GM23338 (cell line): ENCODE results near the gene GRM5. TPM values are rescaled to one million over a fixed set of nuclear protein-coding genes. Genes with fewer than 3 reads are reported as not detected.
"Not testable (repeated sequence)": the region's sequence is repeated elsewhere in the genome, so short reads cannot be mapped to it uniquely, and the experiment has no call there.

Experiments used
- ATAC-seq: fragments of 200-7000 bp; cut with Tn5 transposase; 3 replicates; pipeline ENCODE4 v1.9.1; 2020
- DNase-seq: peaks from one replicate; pipeline ENCODE4 v3.0.0-alpha.2; 2015; ENCODE audit warnings: low spot score
- H2AFZ ChIP-seq: fragments of 200-600 bp; sonication (generic); 2 replicates; pipeline ENCODE4 v1.8.0; 2016; ENCODE audit warnings: antibody characterized with exemption, mild to moderate bottlenecking, moderate library complexity
- H3F3A ChIP-seq: fragments of 200-600 bp; sonication (generic); replicated peaks from 2 replicates; pipeline ENCODE4 v1.8.0; 2017; ENCODE audit warnings: antibody characterized with exemption, mixed run types, low read depth
- H3K27ac ChIP-seq: fragments of 200-600 bp; sonication (generic); 2 replicates; pipeline ENCODE4 v1.6.1; 2016; ENCODE audit warnings: low read depth
- H3K27me3 ChIP-seq: fragments of 200-600 bp; sonication (generic); 2 replicates; pipeline ENCODE4 v1.8.0; 2016; ENCODE audit warnings: mild to moderate bottlenecking, mixed run types, moderate library complexity; ENCODE audit not compliant: insufficient read depth
- H3K36me3 ChIP-seq: fragments of 200-600 bp; sonication (generic); 2 replicates; pipeline ENCODE4 v1.8.0; 2016; ENCODE audit warnings: mild to moderate bottlenecking; ENCODE audit not compliant: insufficient read depth
- H3K4me1 ChIP-seq: fragments of 200-600 bp; sonication (generic); 2 replicates; pipeline ENCODE4 v1.8.0; 2016; ENCODE audit warnings: mild to moderate bottlenecking, moderate library complexity; ENCODE audit not compliant: insufficient read depth
- H3K4me2 ChIP-seq: fragments of 200-600 bp; sonication (generic); 2 replicates; pipeline ENCODE4 v1.7.1; 2017; ENCODE audit warnings: mixed run types
- H3K4me3 ChIP-seq: fragments of 200-600 bp; sonication (generic); 2 replicates; pipeline ENCODE4 v1.6.1; 2016; ENCODE audit warnings: mixed run types
- H3K79me2 ChIP-seq: fragments of 200-600 bp; sonication (generic); replicated peaks from 2 replicates; pipeline ENCODE4 v1.8.0; 2017; ENCODE audit warnings: mild to moderate bottlenecking; ENCODE audit not compliant: insufficient read depth
- H3K9me2 ChIP-seq: fragments of 200-600 bp; sonication (generic); 2 replicates; pipeline ENCODE4 v1.8.0; 2017; ENCODE audit not compliant: insufficient read depth
- H4K20me1 ChIP-seq: fragments of 200-600 bp; sonication (generic); replicated peaks from 2 replicates; pipeline ENCODE4 v1.8.0; 2017; ENCODE audit warnings: mild to moderate bottlenecking; ENCODE audit not compliant: insufficient read depth
- H3K27ac Mint-ChIP-seq: 2 replicates; pipeline ENCODE4 v1.8.0; 2020; ENCODE audit warnings: inconsistent platforms, mild to moderate bottlenecking, moderate library complexity, mixed read lengths
- H3K27me3 Mint-ChIP-seq: 3 replicates; pipeline ENCODE4 v1.8.0; 2022; ENCODE audit warnings: low read depth, mild to moderate bottlenecking, moderate library complexity, mixed read lengths, inconsistent platforms; ENCODE audit not compliant: insufficient read depth, poor library complexity
- H3K36me3 Mint-ChIP-seq: 3 replicates; pipeline ENCODE4 v1.8.0; 2021; ENCODE audit warnings: low read depth, mild to moderate bottlenecking, inconsistent platforms, moderate library complexity, mixed read lengths
- H3K4me1 Mint-ChIP-seq: 3 replicates; pipeline ENCODE4 v1.8.0; 2020; ENCODE audit warnings: mild to moderate bottlenecking, inconsistent platforms, mixed read lengths
- H3K4me3 Mint-ChIP-seq: 3 replicates; pipeline ENCODE4 v1.8.0; 2021; ENCODE audit warnings: moderate library complexity, mild to moderate bottlenecking, inconsistent platforms, mixed read lengths
- H3K9me3 Mint-ChIP-seq: 3 replicates; pipeline ENCODE4 v1.8.0; 2020; ENCODE audit warnings: moderate library complexity, mild to moderate bottlenecking, inconsistent platforms, mixed read lengths
- NANOG ChIP-seq: IDR thresholded peaks from 2 replicates; pipeline ENCODE4 v1.6.1; 2016; ENCODE audit warnings: antibody characterized with exemption, borderline replicate concordance
- ZNF114 ChIP-seq: fragments of 250-450 bp; sonication (Bioruptor Pico); IDR thresholded peaks from 2 replicates; pipeline ENCODE4 v1.5.0; 2020; ENCODE audit warnings: mild to moderate bottlenecking, moderate library complexity
- polyA plus RNA-seq: library from polyadenylated mRNA; unstranded; fragments of >200 nt; fragmentation: Nextera tagmentation; extraction: Ambion mirVana; gene quantifications from 2 replicates; pipeline ENCODE4 v1.2.1, GENCODE V29; 2016
- total RNA-seq: library from RNA; depleted of rRNA; stranded (reverse); fragments of >200 nt; shearing (Covaris generic); gene quantifications from 2 replicates; pipeline ENCODE4 v1.2.3, GENCODE V29; 2014

GRM5 gene
- total and polyA plus RNA-seq, 2 experiments from 2014 or later: 0.23 to 0.45 TPM

DNA sequence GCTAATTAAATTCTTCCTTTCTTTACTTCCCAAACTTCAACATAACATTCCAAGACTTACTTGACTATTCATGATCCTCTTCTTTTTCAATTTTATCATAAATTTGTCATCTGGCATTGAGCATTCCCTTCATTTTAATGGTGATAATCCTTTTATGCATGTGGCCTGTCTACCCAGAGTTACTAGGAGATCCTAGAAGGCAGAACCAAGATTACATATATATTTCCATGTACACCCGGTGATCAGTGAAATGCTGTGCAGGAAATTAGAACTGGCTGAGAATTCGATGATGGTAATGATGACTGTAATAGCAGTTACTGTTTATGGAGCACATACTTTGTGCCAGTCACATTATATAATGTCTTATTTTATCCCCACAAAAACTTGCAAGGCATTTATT is 104.2 kb downstream of the GRM5 start:
- H3K36me3 Mint-ChIP-seq, H3K36me3 ChIP-seq, H3F3A ChIP-seq, H3K27ac Mint-ChIP-seq, H3K9me3 Mint-ChIP-seq, H3K4me1 ChIP-seq, H3K79me2 ChIP-seq, H3K4me3 Mint-ChIP-seq, H3K27ac ChIP-seq, H3K9me2 ChIP-seq, H2AFZ ChIP-seq, H3K4me3 ChIP-seq, DNase-seq, H3K4me2 ChIP-seq, H3K27me3 ChIP-seq, H3K27me3 Mint-ChIP-seq, H4K20me1 ChIP-seq, ATAC-seq, H3K4me1 Mint-ChIP-seq: not testable (repeated sequence)

DNA sequence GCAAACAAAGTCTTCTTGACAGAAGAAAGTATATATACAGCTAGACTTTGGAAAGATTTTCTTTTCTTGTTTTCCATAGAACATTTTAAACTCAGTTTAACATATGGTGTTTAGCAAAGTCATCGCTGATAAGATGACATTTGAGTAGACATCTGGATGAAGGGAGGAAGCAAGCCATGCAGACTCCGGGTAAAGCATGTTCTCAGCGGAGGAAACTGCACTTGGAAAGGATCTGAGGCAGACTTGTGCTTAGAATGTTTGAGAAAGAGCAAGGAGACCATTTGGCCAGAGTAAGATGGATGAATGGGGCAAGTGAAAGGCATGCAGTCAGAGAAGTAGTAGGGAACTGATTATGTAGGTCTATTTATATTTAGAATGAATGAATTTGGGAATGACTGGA is 105.9 kb downstream of the GRM5 start:
- H3K27me3 Mint-ChIP-seq, DNase-seq: not testable (repeated sequence)

DNA sequence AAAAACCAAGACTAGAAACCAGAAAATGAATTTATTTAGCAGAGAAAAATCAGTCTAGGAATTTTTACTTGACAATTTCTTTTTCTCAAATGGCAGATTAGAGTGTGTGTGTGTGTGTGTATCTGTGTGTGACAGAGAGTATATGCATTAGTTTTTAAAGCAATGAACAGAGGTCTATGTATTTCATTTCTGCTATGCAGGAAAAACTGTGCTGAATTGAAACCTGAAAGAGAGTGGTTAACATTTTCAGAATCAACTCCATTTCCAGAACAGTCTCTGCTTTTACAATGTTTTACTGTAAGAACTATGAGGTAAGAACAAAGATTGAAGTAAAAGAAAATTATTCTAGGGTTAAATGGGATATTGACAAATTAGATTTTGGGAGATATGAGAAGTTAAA is 114.8 kb downstream of the GRM5 start:
- no peaks in the 10 kb centered on the region for H3K27me3 Mint-ChIP-seq
- Histone ChIP-seq H3F3A (no peaks in the 10 kb centered on the region), H3K79me2 (no peaks in the 10 kb centered on the region), H4K20me1 (no peaks in the 10 kb centered on the region), H3K4me3 (no peak overlapping the region), H3K27ac (no peak overlapping the region), H2AFZ (no peak overlapping the region), H3K27me3 (no peaks in the 10 kb centered on the region), H3K9me2 (no peaks in the 10 kb centered on the region), H3K4me1 (0 out of 2 replicates have a peak, but pooled peaks cover 3% of the 10 kb centered on the region), H3K36me3 (no peaks in the 10 kb centered on the region), H3K4me2 (no peak overlapping the region)
- no peak overlapping the region for H3K4me3 Mint-ChIP-seq
- TF ChIP-seq ZNF114 (CRISPR knock-in tag) (no peak), NANOG (no peak)
- H3K9me3 Mint-ChIP-seq: no peaks in the 10 kb centered on the region
- ATAC-seq: no peak
- no peak overlapping the region for H3K27ac Mint-ChIP-seq
- H3K4me1 Mint-ChIP-seq: peaks cover 9% of the 10 kb centered on the region; the same call in 2 of the 3 replicates
- H3K36me3 Mint-ChIP-seq: no peaks in the 10 kb centered on the region
- no peak for DNase-seq

More for the DNA sequence above, 105.9 kb downstream of the GRM5 start:
- H3K9me3 Mint-ChIP-seq, ATAC-seq, H3K4me1 Mint-ChIP-seq, H4K20me1 ChIP-seq, H2AFZ ChIP-seq, H3K4me2 ChIP-seq, H3K27me3 ChIP-seq, H3K79me2 ChIP-seq, H3K9me2 ChIP-seq, H3K36me3 Mint-ChIP-seq, H3F3A ChIP-seq, H3K4me3 ChIP-seq, H3K4me3 Mint-ChIP-seq, H3K4me1 ChIP-seq, H3K27ac ChIP-seq, H3K36me3 ChIP-seq: not testable (repeated sequence)
- peak overlapping the region; percentile 14; the same call in 1 of the 2 replicates for H3K27ac Mint-ChIP-seq

DNA sequence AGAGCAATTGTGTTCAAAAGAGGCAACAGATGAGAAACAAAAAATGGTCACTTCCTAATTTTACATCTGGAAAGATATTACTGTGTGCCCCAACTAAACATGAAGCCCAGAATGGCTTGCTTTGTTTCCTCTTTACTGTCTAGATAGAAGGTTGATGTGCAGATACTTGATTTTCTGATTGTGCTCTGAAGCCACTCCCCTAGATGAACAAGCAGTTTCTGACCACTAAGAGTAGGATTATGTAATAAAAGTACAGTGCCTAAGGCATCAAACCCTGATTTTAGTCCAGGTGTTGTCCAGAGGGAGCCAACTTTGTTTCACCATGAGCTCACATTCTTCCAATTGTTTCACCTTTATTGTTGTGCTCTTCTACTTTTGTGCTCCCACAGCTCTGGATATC is 116.9 kb downstream of the GRM5 start:
- not testable (repeated sequence) for H3K4me1 Mint-ChIP-seq, H3K4me3 Mint-ChIP-seq, H3K79me2 ChIP-seq, H3K9me3 Mint-ChIP-seq, H2AFZ ChIP-seq, H3K27me3 ChIP-seq, H3K9me2 ChIP-seq, H3K27me3 Mint-ChIP-seq, H3K36me3 ChIP-seq, H3K4me3 ChIP-seq, H3K27ac ChIP-seq, ATAC-seq, H3K4me1 ChIP-seq, DNase-seq, H3K36me3 Mint-ChIP-seq, H3K27ac Mint-ChIP-seq, H3F3A ChIP-seq, H4K20me1 ChIP-seq, H3K4me2 ChIP-seq

DNA sequence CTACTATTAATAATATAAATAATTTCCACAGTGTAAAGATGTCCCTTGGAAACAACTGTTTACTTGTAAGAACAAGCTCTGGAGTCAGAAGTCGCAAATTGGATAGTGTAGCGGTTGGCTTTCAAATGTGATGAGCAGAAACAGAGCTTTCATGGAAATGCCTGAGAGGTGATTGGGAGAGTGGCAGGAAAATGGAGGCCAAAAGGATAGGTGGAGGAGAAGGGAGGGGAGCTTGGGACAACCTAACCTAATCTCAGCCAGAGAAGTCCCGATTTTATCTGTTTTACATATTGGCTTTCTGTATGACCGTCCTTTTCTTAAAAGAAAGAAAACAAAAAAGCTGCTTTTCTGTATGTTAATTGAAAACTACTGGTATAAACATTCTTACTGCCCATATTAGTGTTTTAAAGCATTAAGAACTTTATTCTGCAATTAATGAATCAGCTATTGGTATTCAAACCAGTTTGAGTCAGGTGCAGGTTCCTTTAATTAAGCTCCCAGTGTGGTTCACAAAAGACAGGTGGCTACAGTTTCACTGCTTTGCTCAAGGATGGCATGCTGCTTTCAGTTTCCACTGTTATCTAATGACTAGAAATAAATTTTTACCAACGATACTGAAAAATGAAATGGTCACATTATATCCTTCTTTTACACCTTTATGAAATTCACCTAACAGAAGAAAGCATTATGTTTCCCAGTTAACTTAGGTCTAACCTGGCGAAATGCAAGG is 117.8 kb downstream of the GRM5 start:
- H3K36me3 ChIP-seq, H3K4me1 Mint-ChIP-seq, H3F3A ChIP-seq, H3K9me2 ChIP-seq, H3K4me3 Mint-ChIP-seq, H3K4me1 ChIP-seq, H3K27ac ChIP-seq, H3K27me3 Mint-ChIP-seq, H3K79me2 ChIP-seq, H3K4me3 ChIP-seq, H3K9me3 Mint-ChIP-seq, H2AFZ ChIP-seq, H4K20me1 ChIP-seq, H3K36me3 Mint-ChIP-seq, H3K27me3 ChIP-seq, H3K4me2 ChIP-seq: not testable (repeated sequence)
- DNase-seq: peak; percentile 20
- peak overlapping the region; percentile 58; the same call in 1 of the 2 replicates for H3K27ac Mint-ChIP-seq
- ATAC-seq: peak; percentile 74

DNA sequence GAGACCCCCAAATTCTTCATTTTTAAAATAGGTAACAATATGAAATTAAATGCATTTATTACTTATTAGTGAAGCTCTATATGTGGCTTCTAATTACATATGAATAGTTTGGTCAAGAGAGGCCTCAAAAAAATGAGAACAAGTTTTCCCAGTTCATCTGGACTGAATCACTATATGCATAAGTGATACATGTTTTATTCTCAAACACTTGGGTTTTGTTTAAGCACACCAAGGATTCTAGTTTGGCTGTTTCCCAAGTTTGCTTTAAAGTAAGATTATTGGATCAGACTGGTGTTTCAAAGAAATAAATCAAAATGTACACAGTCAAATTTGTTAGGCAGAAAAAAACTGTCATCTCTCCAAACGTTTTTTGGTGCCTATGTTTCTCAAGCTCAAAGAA is 136.1 kb downstream of the GRM5 start:
- H3K9me3 Mint-ChIP-seq, H3K4me1 ChIP-seq, H2AFZ ChIP-seq, H3K27ac ChIP-seq, H3K27me3 Mint-ChIP-seq, H3K36me3 Mint-ChIP-seq, H3K4me2 ChIP-seq, H4K20me1 ChIP-seq, DNase-seq, H3K27me3 ChIP-seq, H3K4me1 Mint-ChIP-seq, H3F3A ChIP-seq, H3K9me2 ChIP-seq, H3K4me3 Mint-ChIP-seq, H3K4me3 ChIP-seq, H3K27ac Mint-ChIP-seq, H3K36me3 ChIP-seq, H3K79me2 ChIP-seq, ATAC-seq: not testable (repeated sequence)
